Neuronal stem cell (in vitro differentiated cells): Measurements from ENCODE around the gene PLCXD1.
A peak's percentile ranks its signal among the peaks of the same experiment; 100 is the strongest.

Experiments
- DNase-seq: peaks from one replicate; pipeline ENCODE4 v3.0.0-alpha.2; 2013; ENCODE audit warnings: low spot score
- H2AFZ ChIP-seq: one replicate; pipeline ENCODE4 v1.6.1; 2013; ENCODE audit warnings: mild to moderate bottlenecking, low read length, inconsistent platforms
- H2AK5ac ChIP-seq: 2 replicates; pipeline ENCODE4 v1.6.1; 2013; ENCODE audit warnings: low read depth, mild to moderate bottlenecking, inconsistent platforms, low read length, moderate library complexity, mixed read lengths
- H2BK120ac ChIP-seq: 2 replicates; pipeline ENCODE4 v1.6.1; 2013; ENCODE audit warnings: low read depth, mild to moderate bottlenecking, inconsistent platforms, low read length, moderate library complexity, mixed read lengths
- H2BK12ac ChIP-seq: one replicate; pipeline ENCODE4 v1.6.1; 2013; ENCODE audit warnings: low read length, inconsistent platforms
- H2BK15ac ChIP-seq: 2 replicates; pipeline ENCODE4 v1.6.1; 2013; ENCODE audit warnings: mild to moderate bottlenecking, low read length, inconsistent platforms, mixed read lengths
- H2BK5ac ChIP-seq: one replicate; pipeline ENCODE4 v1.6.1; 2013; ENCODE audit warnings: inconsistent platforms, mild to moderate bottlenecking, low read length, moderate library complexity
- H3K14ac ChIP-seq: one replicate; pipeline ENCODE4 v1.6.1; 2013; ENCODE audit warnings: low read length, inconsistent platforms
- H3K18ac ChIP-seq: 2 replicates; pipeline ENCODE4 v1.6.1; 2013; ENCODE audit warnings: low read length, inconsistent platforms
- H3K23ac ChIP-seq: 2 replicates; pipeline ENCODE4 v1.6.1; 2013; ENCODE audit warnings: low read depth, mild to moderate bottlenecking, mixed read lengths, low read length, inconsistent platforms; ENCODE audit not compliant: poor library complexity
- H3K27ac ChIP-seq: replicated peaks from 3 replicates; pipeline ENCODE4 v1.5.1; 2013; ENCODE audit warnings: low read length, inconsistent platforms
- H3K27me3 ChIP-seq, 3 experiments: 2 replicates each; pipeline ENCODE4 v1.6.1; 2013; ENCODE audit warnings: low read length in 3 of 3, mild to moderate bottlenecking in 2 of 3, inconsistent platforms in 1 of 3, low read depth in 1 of 3, mixed read lengths in 1 of 3, moderate library complexity in 1 of 3; ENCODE audit not compliant: control insufficient read depth in 3 of 3, insufficient read depth in 3 of 3
- H3K36me3 ChIP-seq, 2 donors: replicated peaks in 1 of 2; 2 replicates each; pipeline ENCODE4 v1.6.1; 2013; ENCODE audit warnings: low read length in 2 of 2; ENCODE audit not compliant: control insufficient read depth in 2 of 2, insufficient read depth in 2 of 2
- H3K4ac ChIP-seq: 2 replicates; pipeline ENCODE4 v1.6.1; 2013; ENCODE audit warnings: inconsistent platforms, mild to moderate bottlenecking, low read length, moderate library complexity
- H3K4me1 ChIP-seq, 2 donors: 1 replicate in 1 of 2; 2 replicates in 1 of 2; pipeline ENCODE4 v1.6.1; 2013; ENCODE audit warnings: low read length in 2 of 2, low read depth in 1 of 2; ENCODE audit not compliant: control insufficient read depth in 2 of 2, insufficient read depth in 1 of 2
- H3K4me2 ChIP-seq: one replicate; pipeline ENCODE4 v1.6.1; 2013; ENCODE audit warnings: mild to moderate bottlenecking, low read length, inconsistent platforms; ENCODE audit not compliant: insufficient read depth, poor library complexity, severe bottlenecking
- H3K4me3 ChIP-seq, 2 donors: 2 replicates each; pipeline ENCODE4 v1.5.1; 2013; ENCODE audit warnings: low read length in 2 of 2, mild to moderate bottlenecking in 2 of 2, inconsistent platforms in 1 of 2, moderate library complexity in 1 of 2
- H3K79me1 ChIP-seq: one replicate; pipeline ENCODE4 v1.6.1; 2013; ENCODE audit warnings: low read depth, mild to moderate bottlenecking, inconsistent platforms, low read length, moderate library complexity
- H3K9ac ChIP-seq: one replicate; pipeline ENCODE4 v1.6.1; 2013; ENCODE audit warnings: mild to moderate bottlenecking, low read depth, low read length, inconsistent platforms; ENCODE audit not compliant: poor library complexity
- H3K9me3 ChIP-seq, 2 donors: replicated peaks in 1 of 2; 2 replicates each; pipeline versions ENCODE3 to v1.6.1; 2013; ENCODE audit warnings: low read length in 2 of 2, mild to moderate bottlenecking in 2 of 2, inconsistent platforms in 1 of 2, low read depth in 1 of 2, mixed read lengths in 1 of 2, moderate library complexity in 1 of 2; ENCODE audit not compliant: control insufficient read depth in 2 of 2, insufficient read depth in 1 of 2
- H4K8ac ChIP-seq: one replicate; pipeline ENCODE4 v1.6.1; 2013; ENCODE audit warnings: low read depth, mild to moderate bottlenecking, inconsistent platforms, low read length, moderate library complexity
- H4K91ac ChIP-seq: one replicate; pipeline ENCODE4 v1.6.1; 2013; ENCODE audit warnings: low read length, low read depth, mild to moderate bottlenecking, inconsistent platforms; ENCODE audit not compliant: poor library complexity
- WGBS, 2 donors: extraction: QIAGEN DNeasy Blood & Tissue Kit; methylation state at CpG; one replicate each; pipeline ENCODE4 v1.1.7; 2013; ENCODE audit warnings: missing lambda C conversion rate in 2 of 2, mixed read lengths in 1 of 2; ENCODE audit not compliant: insufficient read length in 2 of 2, insufficient replicate concordance in 1 of 2; ENCODE audit errors: extremely low coverage in 2 of 2; 5-methylcytosine and 5-hydroxymethylcytosine counted together

PLCXD1 gene

DNA sequence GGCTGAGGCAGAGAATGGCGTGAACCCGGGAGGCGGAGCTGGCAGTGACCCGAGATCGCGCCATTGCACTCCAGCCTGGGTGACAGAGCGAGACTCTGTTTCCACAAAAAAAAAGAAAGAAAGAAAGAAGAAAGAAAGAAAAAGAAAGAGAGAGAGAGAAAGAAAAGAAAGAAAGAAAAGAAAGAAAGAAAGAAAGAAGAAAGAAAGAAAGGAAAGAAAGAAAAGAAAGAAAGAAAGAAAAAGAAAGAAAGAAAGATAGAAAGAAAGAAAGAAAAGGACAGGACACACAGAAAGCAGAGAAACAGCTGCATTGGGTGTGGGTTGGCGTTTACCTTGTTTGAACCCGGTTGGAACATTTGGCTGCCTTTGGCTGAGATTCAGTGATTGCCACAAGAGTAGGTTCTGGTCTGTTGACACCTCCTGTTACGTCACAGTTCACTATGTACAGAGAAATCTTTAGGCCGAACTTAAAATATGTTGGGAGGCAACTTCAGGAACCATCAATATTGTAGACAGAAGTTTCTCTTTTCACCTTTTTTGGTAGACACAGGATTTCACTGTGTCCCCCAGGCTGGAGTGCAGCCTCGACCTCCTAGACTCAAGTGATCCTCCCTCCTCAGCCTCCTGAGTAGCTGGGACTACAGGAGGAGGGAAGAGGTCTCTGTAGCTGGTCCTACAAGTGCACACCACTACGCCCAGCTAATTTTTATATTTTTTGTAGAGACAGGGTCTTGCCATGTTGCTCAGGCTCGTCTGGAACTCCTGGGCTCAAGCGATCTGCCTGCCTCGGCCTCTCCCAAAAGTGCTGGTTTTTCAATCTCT is 16.3 kb upstream of the PLCXD1 start:
- Histone ChIP-seq H2AK5ac (no peak overlapping the region), H2BK15ac (no peak overlapping the region), H3K4ac (no peak overlapping the region), H3K79me1 (no peaks in the 10 kb centered on the region), H3K23ac (no peak overlapping the region), H4K8ac (no peak overlapping the region), H2AFZ (no peak overlapping the region), H4K91ac (no peak overlapping the region), H3K9ac (no peak overlapping the region), H3K36me3 (no peaks in the 10 kb centered on the region), H3K4me1 (peaks cover 0 to 5% of the 10 kb centered on the region in 2 donors), H3K18ac (no peak overlapping the region), H3K27me3 (no peaks in the 10 kb centered on the region), H3K9me3 (no peaks in the 10 kb centered on the region), H3K4me2 (no peak overlapping the region), H2BK120ac (no peak overlapping the region), H3K14ac (no peak overlapping the region), H3K27ac (no peak overlapping the region), H2BK5ac (no peak overlapping the region), H2BK12ac (no peak overlapping the region), H3K4me3 (no peak overlapping the region)
- no peak for DNase-seq
- WGBS, 2 donors = no CpG with 5 or more reads among the region's 16 CpGs

DNA sequence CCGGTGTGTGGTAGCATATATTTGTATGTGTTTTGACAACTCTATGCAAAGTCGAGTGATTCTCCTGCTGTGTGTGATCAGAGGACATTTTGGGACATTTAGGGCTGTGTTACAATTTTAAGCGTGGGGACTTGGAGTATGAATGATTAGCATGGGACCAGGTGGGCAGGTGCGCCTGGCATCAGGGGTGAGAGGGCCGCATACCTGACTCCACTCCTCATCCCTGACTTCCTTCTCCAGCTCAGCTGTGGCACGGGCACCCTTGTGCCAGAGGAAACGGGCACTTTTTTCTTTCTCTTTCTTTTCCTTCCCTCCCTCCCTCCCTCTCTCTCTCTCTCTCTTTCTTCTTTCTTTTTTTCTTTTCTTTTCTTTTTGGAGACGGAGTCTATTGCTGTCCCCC is 15.7 kb upstream of the PLCXD1 start:
- DNase-seq = no peak
- H3K36me3 ChIP-seq = no peaks in the 10 kb centered on the region
- H3K79me1 ChIP-seq = no peaks in the 10 kb centered on the region
- H3K27ac ChIP-seq = no peak overlapping the region
- H3K14ac ChIP-seq = no peak overlapping the region
- H2AFZ ChIP-seq = no peak overlapping the region
- no peaks in the 10 kb centered on the region for H3K27me3 ChIP-seq
- no peak overlapping the region for H3K4ac ChIP-seq
- no peak overlapping the region for H3K4me3 ChIP-seq
- H2AK5ac ChIP-seq = no peak overlapping the region
- no peak overlapping the region for H3K4me2 ChIP-seq
- H3K9ac ChIP-seq = no peak overlapping the region
- H3K23ac ChIP-seq = no peak overlapping the region
- WGBS, 2 donors = no CpG with 5 or more reads among the region's 8 CpGs
- H2BK120ac ChIP-seq = no peak overlapping the region
- no peak overlapping the region for H4K8ac ChIP-seq
- H3K9me3 ChIP-seq = no peaks in the 10 kb centered on the region
- H2BK12ac ChIP-seq = no peak overlapping the region
- H3K4me1 ChIP-seq = peaks cover 0 to 5% of the 10 kb centered on the region in 2 donors
- no peak overlapping the region for H2BK15ac ChIP-seq
- no peak overlapping the region for H3K18ac ChIP-seq
- no peak overlapping the region for H4K91ac ChIP-seq
- H2BK5ac ChIP-seq = no peak overlapping the region

DNA sequence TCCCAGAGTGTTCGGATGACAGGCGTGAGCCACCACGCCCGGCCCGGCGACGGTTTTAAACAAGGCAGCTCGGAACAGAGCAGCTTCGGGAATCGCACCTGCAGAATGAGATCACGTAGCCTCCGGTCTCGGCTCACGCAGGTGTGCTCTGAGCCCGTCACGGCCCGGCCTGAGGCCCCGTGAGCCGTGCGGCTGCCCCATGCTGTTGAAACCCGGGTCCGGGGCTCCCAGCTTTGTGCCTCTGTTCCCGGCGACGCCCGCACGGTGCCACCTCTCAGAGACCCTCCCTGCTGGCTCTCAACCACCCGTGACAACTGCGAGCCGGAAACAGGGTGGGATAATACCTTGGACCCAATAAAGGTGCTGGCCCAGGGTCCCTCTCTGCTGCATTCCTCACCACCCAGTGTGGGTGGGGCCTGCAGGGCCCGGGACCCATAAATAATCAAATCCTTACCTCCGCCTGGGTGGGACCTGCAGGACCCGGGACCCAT is 13.4 kb upstream of the PLCXD1 start:
- H3K4me1 ChIP-seq = no peaks in the 10 kb centered on the region
- peak overlapping the region; percentile 58 for H2BK15ac ChIP-seq
- no CpG with 5 or more reads among the region's 33 CpGs for WGBS, 2 donors

DNA sequence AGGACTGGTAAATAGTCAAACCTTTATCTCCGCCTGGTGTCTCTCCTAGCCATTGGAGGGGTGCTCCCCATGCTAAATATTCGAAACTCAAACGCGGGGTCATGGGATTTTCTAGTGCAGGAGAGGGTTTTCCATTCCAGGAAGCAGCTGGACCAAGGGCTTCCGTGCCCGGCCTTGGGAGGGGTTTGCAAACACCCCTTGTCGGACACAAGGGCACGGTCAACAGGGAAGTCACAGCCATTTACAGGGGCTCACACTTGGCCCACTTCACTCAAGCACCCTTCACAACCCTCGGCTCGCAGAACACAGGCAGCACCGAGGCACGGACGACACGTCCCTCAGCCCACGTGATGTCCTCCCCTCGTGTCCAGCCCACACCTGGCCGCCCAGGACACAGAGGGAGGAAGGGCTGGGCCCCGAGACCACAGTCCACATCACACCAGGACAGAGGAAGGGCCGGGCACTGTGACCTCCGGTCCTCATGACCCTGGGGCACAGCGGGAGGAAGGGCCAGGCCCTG is 10.3 kb upstream of the PLCXD1 start:
- Histone ChIP-seq H3K23ac (no peak overlapping the region), H3K9ac (no peak overlapping the region), H3K9me3 (no peaks in the 10 kb centered on the region), H3K18ac (peak overlapping the region; percentile 83), H3K27ac (no peak overlapping the region), H3K4me2 (no peak overlapping the region), H3K4ac (no peak overlapping the region), H3K4me1 (peaks cover 8% of the 10 kb centered on the region in 2 donors), H4K8ac (no peak overlapping the region), H2BK15ac (peak overlapping the region; percentile 24), H2BK12ac (peak overlapping the region; percentile 73), H3K27me3 (no peaks in the 10 kb centered on the region), H3K36me3 (no peaks in the 10 kb centered on the region), H2AK5ac (peak overlapping the region; percentile 96), H3K14ac (peak overlapping the region; percentile 75), H2BK5ac (no peak overlapping the region), H2AFZ (no peak overlapping the region), H2BK120ac (no peak overlapping the region), H4K91ac (no peak overlapping the region), H3K4me3 (peak overlapping the region in 1 of 2 donors; percentile 9), H3K79me1 (peaks cover 2% of the 10 kb centered on the region)
- no peak for DNase-seq
- no CpG with 5 or more reads among the region's 21 CpGs for WGBS, 2 donors

More for the DNA sequence above, 13.4 kb upstream of the PLCXD1 start:
- Histone ChIP-seq H3K9ac (no peak overlapping the region), H3K9me3 (no peaks in the 10 kb centered on the region), H3K14ac (no peak overlapping the region), H3K79me1 (no peaks in the 10 kb centered on the region), H4K91ac (no peak overlapping the region), H2AK5ac (peak overlapping the region; percentile 37), H3K4ac (no peak overlapping the region), H3K27me3 (no peaks in the 10 kb centered on the region), H2BK12ac (no peak overlapping the region), H3K4me3 (no peak overlapping the region), H3K23ac (no peak overlapping the region), H2AFZ (no peak overlapping the region), H3K4me2 (no peak overlapping the region), H3K27ac (no peak overlapping the region), H2BK120ac (no peak overlapping the region), H2BK5ac (no peak overlapping the region), H3K36me3 (no peaks in the 10 kb centered on the region), H3K18ac (no peak overlapping the region), H4K8ac (no peak overlapping the region)
- DNase-seq = no peak
